Hepatocyte (in vitro differentiated cells): Measurements from ENCODE around the gene HSPA12A.

Experiments used
- CTCF ChIP-seq: fragments of 200-600 bp; sonication (generic); IDR thresholded peaks from 2 replicates; pipeline ENCODE4 v1.5.1; 2016; ENCODE audit warnings: antibody characterized with exemption, mild to moderate bottlenecking; ENCODE audit not compliant: poor library complexity
- EZH2phosphoT487 ChIP-seq: fragments of 200-600 bp; sonication (generic); IDR thresholded peaks from one replicate; pipeline ENCODE4 v1.6.1; 2018; ENCODE audit warnings: antibody characterized with exemption, mild to moderate bottlenecking, low read depth, moderate library complexity; ENCODE audit not compliant: unreplicated experiment, severe bottlenecking

- TF ChIP-seq EZH2phosphoT487, result no peak
- TF ChIP-seq CTCF, result no peak
These were observed 50.7 kb downstream of the HSPA12A start for GRCh38 chr10:116691635-116692034.
